Muscle of arm (tissue), 12 donors: ENCODE data around the gene OR11L1. TPM values are rescaled to one million over a fixed set of nuclear protein-coding genes. Genes with fewer than 3 reads are reported as not detected.

Experiments used
- DNase-seq: peaks from one replicate; pipeline ENCODE4 v3.0.0-alpha.2; 2013
- polyA plus RNA-seq, 12 donors: library from polyadenylated mRNA; unstranded; fragments of 120-200 nt; gene quantifications; one replicate each; pipeline ENCODE4 v1.2.1, GENCODE V29; 2013; ENCODE audit not compliant: insufficient read length in 12 of 12

OR11L1 gene
- polyA plus RNA-seq, 12 donors: not detected

- no peak for DNase-seq
Measured at GRCh38 chr1:247812637-247813036, 29.1 kb downstream of the OR11L1 start.

- no peak for DNase-seq
Measured at GRCh38 chr1:247797518-247797917, 44.2 kb downstream of the OR11L1 start.

Other genes with a start within 250 kb of the OR11L1 start
- gene OR2G3, start 236.3 kb downstream of the OR11L1 start, polyA plus RNA-seq: not detected
- gene OR13G1, start 162.2 kb downstream of the OR11L1 start, polyA plus RNA-seq: not detected
- gene OR6F1, start 125.2 kb downstream of the OR11L1 start, polyA plus RNA-seq: under 1 TPM in 1 of 12 donors, not detected in 11; 0.23 TPM
- gene OR14K1, start 103.3 kb downstream of the OR11L1 start, polyA plus RNA-seq: not detected
- not detected for gene OR14A2, start 93.8 kb downstream of the OR11L1 start, polyA plus RNA-seq
- gene OR1C1, start 81.3 kb downstream of the OR11L1 start, polyA plus RNA-seq: not detected
- not detected for gene OR14A16, start 17.8 kb downstream of the OR11L1 start, polyA plus RNA-seq
- gene TRIM58, start 15.3 kb upstream of the OR11L1 start, polyA plus RNA-seq: 1 to 10 TPM in 11 of 12 donors, not detected in 1; 1.2 to 7.8 (median 3.5) TPM
- gene OR2W3, start 53.7 kb upstream of the OR11L1 start, polyA plus RNA-seq: 1 to 10 TPM in 5 of 12 donors, under 1 TPM in 4, not detected in 3; 0.50 to 2.5 (median 1.0) TPM
- under 1 TPM in 2 of 12 donors, not detected in 10; 0.20 to 0.40 TPM for gene OR2T8, start 78.4 kb upstream of the OR11L1 start, polyA plus RNA-seq
- not detected for gene OR2AJ1, start 83.0 kb upstream of the OR11L1 start, polyA plus RNA-seq
- gene OR2L8, start 107.0 kb upstream of the OR11L1 start, polyA plus RNA-seq: not detected
- gene OR2AK2, start 123.3 kb upstream of the OR11L1 start, polyA plus RNA-seq: not detected
- not detected for gene OR2L5, start 171.8 kb upstream of the OR11L1 start, polyA plus RNA-seq
- under 1 TPM in 2 of 12 donors, not detected in 10; 0.05 to 0.07 TPM for gene OR2L2, start 188.2 kb upstream of the OR11L1 start, polyA plus RNA-seq
- gene OR2L3, start 204.9 kb upstream of the OR11L1 start, polyA plus RNA-seq: not detected